Smooth muscle cell (in vitro differentiated cells): ENCODE measurements around the gene RNASEH1. TPM values are rescaled to one million over a fixed set of nuclear protein-coding genes. Genes with fewer than 3 reads are reported as not detected.
A peak's percentile ranks its signal among the peaks of the same experiment; 100 is the strongest.

Experiments used
- DNase-seq: peaks from one replicate; lab custom pipeline; 2025; ENCODE audit not compliant: unreplicated experiment; lab: John Stamatoyannopoulos, UW
- H2AFZ ChIP-seq: fragments of 200-600 bp; sonication (generic); 2 replicates; pipeline ENCODE4 v1.6.0; 2016; ENCODE audit warnings: antibody characterized with exemption, low read depth, mild to moderate bottlenecking
- H3F3A ChIP-seq: fragments of 200-600 bp; sonication (generic); 2 replicates; pipeline ENCODE4 v1.6.0; 2017; ENCODE audit warnings: antibody characterized with exemption, low read depth
- H3K27ac ChIP-seq: fragments of 200-600 bp; sonication (generic); 2 replicates; pipeline ENCODE4 v1.5.1; 2016; ENCODE audit warnings: low read depth, mild to moderate bottlenecking
- H3K27me3 ChIP-seq: fragments of 200-600 bp; sonication (generic); 2 replicates; pipeline ENCODE4 v1.6.1; 2016; ENCODE audit warnings: low read depth, mild to moderate bottlenecking
- H3K36me3 ChIP-seq: fragments of 200-600 bp; sonication (generic); 2 replicates; pipeline ENCODE4 v1.5.1; 2016; ENCODE audit warnings: low read depth
- H3K4me1 ChIP-seq: fragments of 200-600 bp; sonication (generic); 2 replicates; pipeline ENCODE4 v1.5.1; 2016; ENCODE audit warnings: low read depth
- H3K4me2 ChIP-seq: fragments of 200-600 bp; sonication (generic); 2 replicates; pipeline ENCODE4 v1.6.0; 2016; ENCODE audit warnings: mild to moderate bottlenecking
- H3K4me3 ChIP-seq: fragments of 200-600 bp; sonication (generic); 2 replicates; pipeline ENCODE4 v1.5.1; 2016; ENCODE audit warnings: mild to moderate bottlenecking
- H3K79me2 ChIP-seq: fragments of 200-600 bp; sonication (generic); 2 replicates; pipeline ENCODE4 v1.6.0; 2016; ENCODE audit warnings: low read depth, mild to moderate bottlenecking
- H3K9ac ChIP-seq: fragments of 200-600 bp; sonication (generic); 2 replicates; pipeline ENCODE4 v1.6.0; 2016; ENCODE audit warnings: low read depth
- H3K9me3 ChIP-seq: fragments of 200-600 bp; sonication (generic); replicated peaks from 2 replicates; pipeline ENCODE4 v1.5.1; 2016; ENCODE audit warnings: low read depth
- H4K20me1 ChIP-seq: fragments of 200-600 bp; sonication (generic); 2 replicates; pipeline ENCODE4 v1.6.0; 2016; ENCODE audit warnings: low read depth
- whole genome bisulfite sequencing: methylation state at CpG from one replicate; pipeline ENCODE4 v1.1.7; 2016; ENCODE audit warnings: low lambda C conversion rate; 5-methylcytosine and 5-hydroxymethylcytosine counted together
- polyA plus RNA-seq: library from polyadenylated mRNA; unstranded; fragments of >200 nt; fragmentation: Nextera tagmentation; extraction: Ambion mirVana; gene quantifications from 2 replicates; pipeline ENCODE4 v1.2.1, GENCODE V29; 2016
- total RNA-seq: library from RNA; depleted of rRNA; stranded (reverse); fragments of >200 nt; gene quantifications from 2 replicates; pipeline ENCODE4 v1.2.3, GENCODE V29; 2014
- TF ChIP-seq, protein P1 (sequence below): fragments of 200-600 bp; sonication (generic); IDR thresholded peaks from 2 replicates; pipeline ENCODE4 v1.5.1; 2017; ENCODE audit warnings: borderline replicate concordance, mild to moderate bottlenecking, antibody characterized with exemption; ENCODE audit not compliant: insufficient read depth, poor library complexity, severe bottlenecking

Gene RNASEH1
- total and polyA plus RNA-seq, 2 experiments from 2014 or later = 18.3 to 39.2 TPM

DNA sequence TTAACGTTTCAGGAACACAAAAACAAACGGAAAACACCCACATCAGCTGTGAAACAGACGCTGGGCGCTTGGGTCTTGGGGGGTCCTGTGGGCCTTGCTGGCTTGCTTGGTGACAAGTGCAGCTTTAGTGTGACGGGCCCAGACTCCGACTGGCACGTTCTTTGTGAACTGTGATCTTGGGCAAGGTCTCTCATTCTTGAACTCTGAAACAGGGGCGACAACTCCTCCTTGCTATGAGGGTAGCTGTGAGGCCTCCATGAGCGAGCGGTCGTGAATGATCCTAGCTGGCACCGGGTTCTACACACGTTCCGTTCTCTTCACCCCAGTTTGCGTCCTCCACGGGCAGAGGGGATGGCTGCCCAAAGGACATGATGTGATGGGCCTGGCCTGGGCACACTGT, 28.1 kb upstream of the RNASEH1 start:
- peak overlapping the region; percentile 10 for H3K27ac ChIP-seq
- H4K20me1 ChIP-seq = peaks cover 9% of the 10 kb centered on the region
- no peak overlapping the region for H3K4me2 ChIP-seq
- H3K9ac ChIP-seq = no peak overlapping the region
- no peaks in the 10 kb centered on the region for H3K27me3 ChIP-seq
- H3K9me3 ChIP-seq = no peaks in the 10 kb centered on the region
- no peaks in the 10 kb centered on the region for H3K4me1 ChIP-seq
- no peak overlapping the region for H2AFZ ChIP-seq
- no peak overlapping the region for H3K4me3 ChIP-seq
- H3K36me3 ChIP-seq = no peaks in the 10 kb centered on the region
- no peaks in the 10 kb centered on the region for H3K79me2 ChIP-seq
- H3F3A ChIP-seq = peaks cover 9% of the 10 kb centered on the region
- WGBS = 90% methylated on average over 16 of the region's 16 CpGs
- DNase-seq = no peak
- TF ChIP-seq, protein P1, sequence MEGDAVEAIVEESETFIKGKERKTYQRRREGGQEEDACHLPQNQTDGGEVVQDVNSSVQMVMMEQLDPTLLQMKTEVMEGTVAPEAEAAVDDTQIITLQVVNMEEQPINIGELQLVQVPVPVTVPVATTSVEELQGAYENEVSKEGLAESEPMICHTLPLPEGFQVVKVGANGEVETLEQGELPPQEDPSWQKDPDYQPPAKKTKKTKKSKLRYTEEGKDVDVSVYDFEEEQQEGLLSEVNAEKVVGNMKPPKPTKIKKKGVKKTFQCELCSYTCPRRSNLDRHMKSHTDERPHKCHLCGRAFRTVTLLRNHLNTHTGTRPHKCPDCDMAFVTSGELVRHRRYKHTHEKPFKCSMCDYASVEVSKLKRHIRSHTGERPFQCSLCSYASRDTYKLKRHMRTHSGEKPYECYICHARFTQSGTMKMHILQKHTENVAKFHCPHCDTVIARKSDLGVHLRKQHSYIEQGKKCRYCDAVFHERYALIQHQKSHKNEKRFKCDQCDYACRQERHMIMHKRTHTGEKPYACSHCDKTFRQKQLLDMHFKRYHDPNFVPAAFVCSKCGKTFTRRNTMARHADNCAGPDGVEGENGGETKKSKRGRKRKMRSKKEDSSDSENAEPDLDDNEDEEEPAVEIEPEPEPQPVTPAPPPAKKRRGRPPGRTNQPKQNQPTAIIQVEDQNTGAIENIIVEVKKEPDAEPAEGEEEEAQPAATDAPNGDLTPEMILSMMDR = no peak

DNA sequence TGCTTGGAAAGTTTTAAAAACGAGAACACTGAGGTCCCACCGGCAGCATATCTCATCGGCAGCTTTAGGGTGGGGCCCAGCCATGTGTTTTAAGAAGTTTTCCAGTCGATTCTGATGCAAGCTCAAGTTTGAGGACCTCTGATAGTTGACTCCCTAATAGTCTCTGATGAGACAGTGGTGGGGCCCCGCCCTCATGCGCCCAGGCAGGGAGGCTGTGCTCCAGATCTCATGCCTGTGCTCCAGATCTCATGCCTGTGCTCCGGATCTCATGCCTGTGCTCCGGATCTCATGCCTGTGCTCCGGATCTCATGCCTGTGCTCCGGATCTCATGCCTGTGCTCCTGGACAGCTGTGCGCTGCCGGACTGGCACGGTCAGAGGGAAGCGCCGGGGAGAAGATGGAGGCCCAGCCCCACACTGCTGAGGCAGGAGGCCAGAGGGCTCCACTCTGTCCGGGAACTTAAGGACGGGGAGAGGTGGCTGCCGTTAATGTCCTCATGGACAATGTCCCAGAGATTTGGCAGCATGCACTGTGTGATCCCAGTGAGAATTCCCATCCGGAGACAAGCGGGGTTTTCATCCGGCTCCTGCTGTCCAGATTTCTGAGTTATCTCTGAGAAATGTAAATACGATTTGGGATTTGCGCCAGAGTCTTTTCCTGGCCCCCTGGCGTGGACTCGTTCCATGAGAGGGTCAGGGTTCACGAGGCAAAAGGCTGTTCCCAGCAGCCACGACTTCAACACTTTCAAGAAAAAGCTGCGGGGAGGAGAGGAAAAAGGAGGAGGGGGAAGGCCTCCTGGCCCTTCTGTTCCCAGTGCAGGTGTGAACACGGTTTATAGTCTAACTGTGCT, 27.4 kb upstream of the RNASEH1 start:
- TF ChIP-seq, protein P1 = no peak
- peaks cover 12% of the 10 kb centered on the region for H3F3A ChIP-seq
- no peaks in the 10 kb centered on the region for H3K27me3 ChIP-seq
- H3K4me2 ChIP-seq = no peak overlapping the region
- peaks cover 16% of the 10 kb centered on the region for H4K20me1 ChIP-seq
- no peak overlapping the region for H3K9ac ChIP-seq
- H2AFZ ChIP-seq = no peak overlapping the region
- no peak for DNase-seq
- peak overlapping the region; percentile 12 for H3K27ac ChIP-seq
- no peaks in the 10 kb centered on the region for H3K4me1 ChIP-seq
- 57% methylated on average over 29 of the region's 29 CpGs for WGBS
- H3K9me3 ChIP-seq = no peaks in the 10 kb centered on the region
- no peak overlapping the region for H3K4me3 ChIP-seq
- H3K36me3 ChIP-seq = peaks cover under 1% of the 10 kb centered on the region
- H3K79me2 ChIP-seq = no peaks in the 10 kb centered on the region

DNA sequence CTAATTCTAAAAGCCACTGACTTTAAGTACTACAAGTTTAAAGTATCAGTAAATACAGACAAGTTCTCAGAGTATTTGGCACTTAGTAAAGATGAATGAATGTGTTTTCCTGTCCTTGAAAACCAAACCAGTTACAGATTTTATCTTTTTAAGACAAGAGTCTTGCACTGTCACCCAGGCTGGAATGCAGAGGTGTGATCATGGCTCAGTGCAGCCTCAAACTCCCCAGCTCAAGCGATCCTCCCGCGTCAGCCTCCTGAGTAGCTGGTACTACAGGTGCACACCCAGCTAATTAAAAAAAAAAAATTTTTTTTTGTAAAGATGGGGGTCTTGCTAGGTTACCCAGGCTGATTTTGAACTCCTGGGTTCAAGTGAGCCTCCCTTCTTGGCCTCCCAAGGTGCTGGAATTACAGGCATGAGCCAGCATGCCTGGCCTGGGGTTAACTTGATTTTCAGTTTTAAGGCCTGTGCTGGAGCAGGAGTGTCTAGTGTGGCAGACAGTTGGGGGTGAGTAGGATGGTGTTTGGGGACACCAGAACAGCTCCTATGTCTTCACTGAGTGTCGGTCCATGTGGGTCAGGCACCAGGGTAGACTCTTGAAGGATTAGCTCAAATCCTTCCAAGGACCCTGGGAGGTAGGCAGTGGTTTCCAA, 26.6 kb upstream of the RNASEH1 start:
- no peak overlapping the region for H3K4me2 ChIP-seq
- TF ChIP-seq, protein P1 = no peak
- H3K4me1 ChIP-seq = no peaks in the 10 kb centered on the region
- 40% methylated on average over 4 of the region's 4 CpGs for WGBS
- peaks cover 18% of the 10 kb centered on the region for H3F3A ChIP-seq
- H3K4me3 ChIP-seq = no peak overlapping the region
- peak overlapping the region; percentile 12 for H3K27ac ChIP-seq
- peaks cover 5% of the 10 kb centered on the region for H3K79me2 ChIP-seq
- DNase-seq = no peak
- no peaks in the 10 kb centered on the region for H3K9me3 ChIP-seq
- peaks cover 23% of the 10 kb centered on the region for H4K20me1 ChIP-seq
- no peaks in the 10 kb centered on the region for H3K27me3 ChIP-seq
- peaks cover 8% of the 10 kb centered on the region for H3K36me3 ChIP-seq
- no peak overlapping the region for H2AFZ ChIP-seq
- no peak overlapping the region for H3K9ac ChIP-seq
